IMR-90 (cell line): ENCODE measurements around the gene SP9. TPM values are rescaled to one million over a fixed set of nuclear protein-coding genes. Genes with fewer than 3 reads are reported as not detected.

Experiments used
- ATAC-seq: fragments of 200-7000 bp; cut with Tn5 transposase; 2 replicates; pipeline ENCODE4 v1.9.1; 2020; ENCODE audit warnings: low read depth, mild to moderate bottlenecking, moderate library complexity
- BruUV-seq: library from RNA; stranded (reverse); fragments of 400-500 nt; replicated peaks from 2 replicates; lab custom pipeline; 2021; lab: Mats Ljungman, UMichigan
- CTCF ChIA-PET: fragments of 300-600 bp; formaldehyde crosslinking; extraction: SDS; loops from one replicate; lab custom pipeline; 2021; ENCODE audit warnings: antibody characterized with exemption; lab: Yijun Ruan, JAX
- POLR2A ChIA-PET: fragments of 300-600 bp; sonication (Branson Sonifier 250); formaldehyde crosslinking; loops from one replicate; lab custom pipeline; 2022; ENCODE audit warnings: antibody characterized with exemption; ENCODE audit not compliant: unreplicated experiment; lab: Charles Lee
- DNase-seq: peaks from one replicate; pipeline ENCODE4 v3.0.0; 2013
- H2AFZ ChIP-seq: replicated peaks from 2 replicates; pipeline ENCODE3; 2013; ENCODE audit warnings: low read length, mild to moderate bottlenecking; ENCODE audit not compliant: poor library complexity
- H2AK5ac ChIP-seq: 2 replicates; pipeline ENCODE4 v1.6.1; 2013; ENCODE audit warnings: low read depth, low read length, inconsistent platforms
- H2AK9ac ChIP-seq: replicated peaks from 2 replicates; pipeline ENCODE3; 2013; ENCODE audit warnings: mild to moderate bottlenecking, low read depth, low read length, moderate library complexity; ENCODE audit not compliant: poor library complexity
- H2BK120ac ChIP-seq: 2 replicates; pipeline ENCODE4 v1.6.1; 2013; ENCODE audit warnings: low read depth, low read length, inconsistent platforms
- H2BK15ac ChIP-seq: 3 replicates; pipeline ENCODE4 v1.6.1; 2013; ENCODE audit warnings: low read depth, low read length, inconsistent platforms
- H2BK20ac ChIP-seq: 2 replicates; pipeline ENCODE4 v1.6.1; 2013; ENCODE audit warnings: low read depth, mild to moderate bottlenecking, inconsistent platforms, low read length, moderate library complexity
- H2BK5ac ChIP-seq: 2 replicates; pipeline ENCODE4 v1.6.1; 2013; ENCODE audit warnings: mild to moderate bottlenecking, low read depth, low read length, inconsistent platforms; ENCODE audit not compliant: poor library complexity, severe bottlenecking
- H3K14ac ChIP-seq: replicated peaks from 2 replicates; pipeline ENCODE4 v1.6.1; 2013; ENCODE audit warnings: low read depth, low read length, inconsistent platforms
- H3K18ac ChIP-seq: 2 replicates; pipeline ENCODE4 v1.6.1; 2013; ENCODE audit warnings: low read depth, low read length, control low read depth
- H3K23ac ChIP-seq: 2 replicates; pipeline ENCODE4 v1.6.1; 2013; ENCODE audit warnings: low read depth, low read length, inconsistent platforms
- H3K27ac ChIP-seq: 2 replicates; pipeline ENCODE4 v1.5.1; 2013; ENCODE audit warnings: mild to moderate bottlenecking, control low read depth, low read length; ENCODE audit not compliant: insufficient read depth
- H3K27me3 ChIP-seq: 2 replicates; pipeline ENCODE4 v1.6.1; 2013; ENCODE audit warnings: low read length; ENCODE audit not compliant: control insufficient read depth, insufficient read depth
- H3K36me3 ChIP-seq: 2 replicates; pipeline ENCODE4 v1.6.1; 2013; ENCODE audit warnings: low read length, mixed read lengths; ENCODE audit not compliant: control insufficient read depth, insufficient read depth
- H3K4ac ChIP-seq: 2 replicates; pipeline ENCODE4 v1.6.1; 2013; ENCODE audit warnings: low read depth, low read length, inconsistent platforms
- H3K4me1 ChIP-seq: 2 replicates; pipeline ENCODE4 v1.6.1; 2013; ENCODE audit warnings: low read length, mixed read lengths; ENCODE audit not compliant: control insufficient read depth, insufficient read depth
- H3K4me2 ChIP-seq: 2 replicates; pipeline ENCODE4 v1.6.1; 2013; ENCODE audit warnings: low read depth, mild to moderate bottlenecking, control low read depth, low read length, moderate library complexity
- H3K4me3 ChIP-seq: 2 replicates; pipeline ENCODE4 v1.5.1; 2013; ENCODE audit warnings: low read depth, mild to moderate bottlenecking, control low read depth, low read length, moderate library complexity; ENCODE audit not compliant: insufficient read depth
- H3K56ac ChIP-seq: 2 replicates; pipeline ENCODE4 v1.6.1; 2013; ENCODE audit warnings: low read length, inconsistent platforms; ENCODE audit not compliant: insufficient read depth; ENCODE audit errors: extremely low read depth
- H3K79me1 ChIP-seq, 2 experiments: 2 replicates each; pipeline ENCODE4 v1.6.1; 2013; ENCODE audit warnings: low read length in 2 of 2, inconsistent platforms in 1 of 2, low read depth in 1 of 2
- H3K9ac ChIP-seq: 2 replicates; pipeline ENCODE4 v1.6.1; 2013; ENCODE audit warnings: low read depth, low read length, control low read depth
- H3K9me1 ChIP-seq: 2 replicates; pipeline ENCODE4 v1.6.1; 2013; ENCODE audit warnings: low read length, inconsistent platforms; ENCODE audit not compliant: insufficient read depth
- H3K9me3 ChIP-seq: 2 replicates; pipeline ENCODE4 v1.6.1; 2013; ENCODE audit warnings: low read length; ENCODE audit not compliant: control insufficient read depth, insufficient read depth
- H4K20me1 ChIP-seq: 2 replicates; pipeline ENCODE4 v1.6.1; 2013; ENCODE audit warnings: low read length, inconsistent platforms; ENCODE audit not compliant: insufficient read depth
- H4K5ac ChIP-seq: 2 replicates; pipeline ENCODE4 v1.6.1; 2013; ENCODE audit warnings: mild to moderate bottlenecking, low read depth, low read length, control low read depth
- H4K8ac ChIP-seq, 2 experiments: 2 replicates each; pipeline ENCODE4 v1.6.1; 2013; ENCODE audit warnings: low read depth in 2 of 2, low read length in 2 of 2, control low read depth in 1 of 2, inconsistent platforms in 1 of 2
- H4K91ac ChIP-seq: 2 replicates; pipeline ENCODE4 v1.6.1; 2013; ENCODE audit warnings: low read depth, low read length, inconsistent platforms; ENCODE audit not compliant: insufficient read depth
- CEBPB ChIP-seq: IDR thresholded peaks from 2 replicates; pipeline ENCODE4 v1.6.1; 2012; ENCODE audit warnings: low read depth, low read length, improper control_type of control experiment
- FOS ChIP-seq: fragments of 150-350 bp; IDR thresholded peaks from 2 replicates; pipeline ENCODE4 v1.6.1; 2016; ENCODE audit warnings: low read depth, low read length
- MAFK ChIP-seq: IDR thresholded peaks from 2 replicates; pipeline ENCODE4 v1.6.1; 2012; ENCODE audit warnings: low read depth, low read length, improper control_type of control experiment
- MAZ ChIP-seq: IDR thresholded peaks from 2 replicates; pipeline ENCODE4 v1.6.1; 2012; ENCODE audit warnings: low read depth, mild to moderate bottlenecking, low read length, improper control_type of control experiment, moderate library complexity, borderline replicate concordance
- MXI1 ChIP-seq: IDR thresholded peaks from 2 replicates; pipeline ENCODE4 v1.6.1; 2012; ENCODE audit warnings: low read depth, mild to moderate bottlenecking, low read length, moderate library complexity, borderline replicate concordance
- NFE2L2 ChIP-seq: fragments of 150-350 bp; IDR thresholded peaks from 2 replicates; pipeline ENCODE4 v1.6.1; 2016; ENCODE audit warnings: low read depth, mild to moderate bottlenecking, low read length
- RCOR1 ChIP-seq: IDR thresholded peaks from 2 replicates; pipeline ENCODE4 v1.6.1; 2012; ENCODE audit warnings: mild to moderate bottlenecking, low read length, improper control_type of control experiment; ENCODE audit not compliant: insufficient replicate concordance
- SMC3 ChIP-seq: fragments of 150-350 bp; IDR thresholded peaks from 2 replicates; pipeline ENCODE4 v1.6.1; 2016; ENCODE audit warnings: low read depth, mild to moderate bottlenecking, antibody characterized with exemption, low read length, moderate library complexity
- WGBS, 2 experiments: methylation state at CpG; one replicate each; pipeline versions ENCODE4 v1.1.5 to v1.1.7; 2013; ENCODE audit warnings: missing lambda C conversion rate in 2 of 2; ENCODE audit not compliant: insufficient read length in 1 of 2; ENCODE audit errors: extremely low coverage in 2 of 2; 5-methylcytosine and 5-hydroxymethylcytosine counted together
- dilution Hi-C: fragments of 300-500 bp; cut with HindIII; formaldehyde crosslinking; loops from one replicate; pipeline ENCODE4 v1.14.3; 2018; ENCODE audit warnings: low sequenced_read_pairs; ENCODE audit not compliant: unreplicated experiment
- in situ Hi-C: fragments of 300-500 bp; cut with MboI; formaldehyde crosslinking; loops from 3 replicates; pipeline ENCODE4 v1.14.3; 2019; ENCODE audit warnings: low sequenced_read_pairs, inconsistent platforms, mixed read lengths
- intact Hi-C: fragments of 100-400 bp; cut with micrococcal nuclease; formaldehyde crosslinking; loops from 2 replicates; pipeline ENCODE4 v1.10.0; 2022
- polyA plus RNA-seq, 3 experiments: library from polyadenylated mRNA; depleted of rRNA; stranded (reverse); fragments of >200 nt; gene quantifications; 2 replicates each; pipeline ENCODE4 v1.2.3, GENCODE V29; 2012; ENCODE audit warnings: low replicate concordance in 1 of 3
- total RNA-seq: library from RNA; depleted of rRNA; stranded (reverse); fragments of >200 nt; gene quantifications from 2 replicates; pipeline ENCODE4 v1.2.3, GENCODE V29; 2012
- TF ChIP-seq, protein P1 (sequence below): fragments of 150-350 bp; IDR thresholded peaks from 2 replicates; pipeline ENCODE4 v1.6.1; 2016; ENCODE audit warnings: low read depth, mild to moderate bottlenecking, low read length, moderate library complexity, borderline replicate concordance

Gene SP9
- total and polyA plus RNA-seq, 2 of the 4 experiments (the other 2 are of a cell fraction) = not detected

DNA sequence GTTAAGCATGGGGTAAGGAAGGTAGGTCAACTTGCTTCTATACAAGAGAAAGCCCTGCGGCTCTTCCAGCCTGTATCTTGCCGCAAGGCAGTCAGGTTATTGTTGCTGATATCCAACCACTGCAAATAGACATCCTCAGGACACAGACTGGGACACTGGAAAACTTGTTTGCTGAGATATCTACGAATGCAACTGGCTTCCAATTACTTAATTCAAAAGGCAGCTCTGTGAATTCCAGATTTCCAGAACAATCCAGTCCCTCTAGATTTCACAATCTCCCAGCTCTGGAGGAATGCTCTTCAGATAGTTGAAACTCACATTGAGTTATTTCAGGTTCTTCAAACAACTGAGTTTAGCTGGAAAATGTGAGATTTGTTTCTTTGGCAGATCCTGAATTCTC is 34.6 kb upstream of the SP9 start:
- H3K36me3 ChIP-seq = no peaks in the 10 kb centered on the region

More for the DNA sequence above, 34.6 kb upstream of the SP9 start:
- TF ChIP-seq SMC3 (no peak), MAZ (no peak), RCOR1 (no peak), NFE2L2 (no peak), MAFK (no peak), MXI1 (no peak), CEBPB (peak; percentile 44; the same call in 1 of the 2 replicates), FOS (no peak)
- TF ChIP-seq, protein P1, sequence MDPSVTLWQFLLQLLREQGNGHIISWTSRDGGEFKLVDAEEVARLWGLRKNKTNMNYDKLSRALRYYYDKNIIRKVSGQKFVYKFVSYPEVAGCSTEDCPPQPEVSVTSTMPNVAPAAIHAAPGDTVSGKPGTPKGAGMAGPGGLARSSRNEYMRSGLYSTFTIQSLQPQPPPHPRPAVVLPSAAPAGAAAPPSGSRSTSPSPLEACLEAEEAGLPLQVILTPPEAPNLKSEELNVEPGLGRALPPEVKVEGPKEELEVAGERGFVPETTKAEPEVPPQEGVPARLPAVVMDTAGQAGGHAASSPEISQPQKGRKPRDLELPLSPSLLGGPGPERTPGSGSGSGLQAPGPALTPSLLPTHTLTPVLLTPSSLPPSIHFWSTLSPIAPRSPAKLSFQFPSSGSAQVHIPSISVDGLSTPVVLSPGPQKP = no peak
- H3K79me1 ChIP-seq = no peaks in the 10 kb centered on the region
- ChIA-PET POLR2A (no interaction called here), CTCF (no interaction called here)
- ATAC-seq = peak; percentile 51; the same call in 1 of the 2 replicates
- H3K4me3 ChIP-seq = no peak overlapping the region
- H3K14ac ChIP-seq = no peak overlapping the region
- H3K9me3 ChIP-seq = no peaks in the 10 kb centered on the region
- no peak overlapping the region for H3K9ac ChIP-seq
- H3K56ac ChIP-seq = no peak overlapping the region
- H4K20me1 ChIP-seq = no peaks in the 10 kb centered on the region
- BruUV-seq = no TSS peak
- no peak overlapping the region for H2AK5ac ChIP-seq
- in situ Hi-C loops = no loop called here
- peak overlapping the region; percentile 24; the same call in 1 of the 2 replicates for H3K4me2 ChIP-seq
- no peak overlapping the region for H4K91ac ChIP-seq
- dilution Hi-C loops = no loop called here
- H3K9me1 ChIP-seq = no peaks in the 10 kb centered on the region
- H2AK9ac ChIP-seq = no peak overlapping the region
- peaks cover 21% of the 10 kb centered on the region for H3K27me3 ChIP-seq
- no peak overlapping the region for H2BK5ac ChIP-seq
- 86% methylated on average over 1 of the region's 3 CpGs; no CpG with 5 or more reads in 1 of the 2 experiments for WGBS, 2 experiments
- H3K4me1 ChIP-seq = 0 out of 2 replicates have a peak, but pooled peaks cover 1% of the 10 kb centered on the region
- no peak overlapping the region for H4K5ac ChIP-seq
- no peak overlapping the region for H2BK15ac ChIP-seq
- no peak overlapping the region for H2BK120ac ChIP-seq
- H3K18ac ChIP-seq = no peak overlapping the region
- no peak overlapping the region for H3K27ac ChIP-seq
- H3K23ac ChIP-seq = no peak overlapping the region
- H2AFZ ChIP-seq = no peak overlapping the region
- intact Hi-C loops = no loop called here
- DNase-seq = peak; percentile 11
- no peak overlapping the region for H3K4ac ChIP-seq
- H4K8ac ChIP-seq = no peak overlapping the region
- no peak overlapping the region for H2BK20ac ChIP-seq
